SK-N-MC (cell line): Measurements from ENCODE around the gene C9orf78.
A peak's percentile ranks its signal among the peaks of the same experiment; 100 is the strongest.
"Not testable (repeated sequence)": the region's sequence is repeated elsewhere in the genome, so short reads cannot be mapped to it uniquely, and the experiment has no call there.

ENCODE experiments used
- DNase-seq: peaks from one replicate; pipeline ENCODE4 v3.0.0-alpha.2; 2011; ENCODE audit warnings: low read depth, low spot score
- H3K27ac ChIP-seq: fragments of 200-600 bp; sonication (generic); 2 replicates; pipeline ENCODE4 v1.5.1; 2016; ENCODE audit warnings: mixed run types
- H3K36me3 ChIP-seq: fragments of 200-600 bp; sonication (generic); 2 replicates; pipeline ENCODE4 v1.6.1; 2017; ENCODE audit warnings: antibody characterized with exemption, low read length, mixed read lengths; ENCODE audit not compliant: insufficient read depth
- H3K4me3 ChIP-seq: fragments of 200-600 bp; sonication (generic); 2 replicates; pipeline ENCODE4 v1.5.1; 2016
- H3K9ac ChIP-seq: fragments of 200-600 bp; sonication (generic); 2 replicates; pipeline ENCODE4 v1.8.0; 2017; ENCODE audit warnings: mixed run types, mixed read lengths; ENCODE audit not compliant: insufficient read length
- H3K9me3 ChIP-seq: fragments of 200-600 bp; sonication (generic); 2 replicates; pipeline ENCODE4 v1.6.1; 2017; ENCODE audit warnings: low read depth, mild to moderate bottlenecking, antibody characterized with exemption, low read length, moderate library complexity, mixed read lengths
- EZH2 ChIP-seq: fragments of 200-600 bp; sonication (generic); IDR thresholded peaks from one replicate; pipeline ENCODE4 v1.6.1; 2017; ENCODE audit warnings: antibody characterized with exemption
- FOXP2 ChIP-seq: optimal IDR thresholded peaks from 2 replicates; pipeline ENCODE3; 2011; ENCODE audit warnings: mild to moderate bottlenecking, moderate library complexity; ENCODE audit not compliant: insufficient read depth; ENCODE audit errors: extremely low read length, control extremely low read depth
- POLR2AphosphoS5 ChIP-seq: IDR thresholded peaks from 2 replicates; pipeline ENCODE4 v1.6.1; 2012; ENCODE audit warnings: mild to moderate bottlenecking, low read depth, low read length, borderline replicate concordance

C9orf78 gene

DNA sequence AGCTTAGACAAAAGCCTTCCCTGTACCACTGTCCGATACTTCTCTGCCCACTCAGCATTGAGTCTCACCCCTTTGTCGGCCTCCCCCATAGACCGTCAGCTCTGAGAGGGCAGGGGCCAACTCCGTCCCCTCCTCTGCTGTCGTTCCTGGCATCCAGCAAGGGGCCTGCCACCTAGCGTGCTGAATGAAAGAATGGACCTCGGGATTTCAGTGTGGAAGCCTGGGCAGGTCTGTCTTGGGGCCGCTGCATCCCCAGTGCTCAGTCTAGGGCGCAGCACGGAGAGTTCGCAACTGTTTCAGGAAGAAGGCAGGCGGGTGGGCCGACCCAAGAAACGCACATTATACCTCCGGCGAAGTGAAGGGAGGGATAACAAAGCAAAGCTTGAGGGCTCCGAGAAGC lies 33.6 kb downstream of the C9orf78 start:
- DNase-seq = no peak
- Histone ChIP-seq H3K4me3 (no peak overlapping the region), H3K27ac (no peak overlapping the region), H3K36me3 (peaks cover 19% of the 10 kb centered on the region), H3K9ac (no peak overlapping the region), H3K9me3 (no peaks in the 10 kb centered on the region)
- TF ChIP-seq EZH2 = no peak
- no peak for TF ChIP-seq FOXP2
- TF ChIP-seq POLR2AphosphoS5 = no peak

DNA sequence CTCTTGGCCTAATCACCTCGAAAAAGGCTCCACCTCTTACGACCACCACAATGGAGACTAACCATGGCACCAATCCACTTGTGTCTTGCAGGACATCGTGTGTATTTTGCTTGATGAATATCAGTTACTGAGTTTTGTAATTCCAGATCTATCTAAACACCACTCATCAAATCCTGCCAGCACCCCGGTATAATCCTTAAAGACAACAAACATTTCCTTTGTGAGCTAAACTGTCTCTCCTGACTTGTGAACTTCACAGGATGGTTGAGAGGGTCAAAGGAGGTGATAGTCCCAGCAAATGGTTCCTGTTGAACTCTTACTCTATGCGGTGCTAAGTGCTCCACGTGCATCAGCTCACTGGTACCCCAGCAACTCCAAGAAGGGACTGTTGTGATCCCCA lies 36.1 kb downstream of the C9orf78 start:
- Histone ChIP-seq H3K36me3 (0 out of 2 replicates have a peak, but pooled peaks cover under 1% of the 10 kb centered on the region), H3K9ac (no peak overlapping the region), H3K9me3 (no peaks in the 10 kb centered on the region), H3K4me3 (no peak overlapping the region), H3K27ac (no peak overlapping the region)
- TF ChIP-seq EZH2 (no peak), FOXP2 (no peak), POLR2AphosphoS5 (no peak)
- DNase-seq = no peak

DNA sequence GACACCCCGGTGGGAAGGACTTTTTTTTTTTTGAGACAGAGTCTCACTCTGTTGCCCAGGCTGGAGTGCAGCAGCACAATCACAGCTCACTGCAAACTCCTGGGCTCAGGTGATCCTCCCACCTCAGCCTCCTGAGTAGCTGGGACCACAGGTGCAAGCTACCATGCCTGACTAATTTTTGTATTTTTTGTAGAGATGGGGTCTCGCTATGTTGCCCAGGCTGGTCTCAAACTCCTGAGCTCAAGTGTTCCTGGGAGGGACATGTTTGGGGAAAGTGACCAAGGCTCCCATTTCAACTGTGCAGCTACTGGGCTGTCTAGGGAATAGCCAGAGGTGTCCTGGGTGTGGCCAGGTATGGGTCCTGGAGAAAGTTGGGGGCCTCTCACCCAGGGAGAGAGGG lies 39.0 kb downstream of the C9orf78 start:
- not testable (repeated sequence) for H3K27ac ChIP-seq, DNase-seq, H3K36me3 ChIP-seq, H3K9ac ChIP-seq, H3K9me3 ChIP-seq, H3K4me3 ChIP-seq

DNA sequence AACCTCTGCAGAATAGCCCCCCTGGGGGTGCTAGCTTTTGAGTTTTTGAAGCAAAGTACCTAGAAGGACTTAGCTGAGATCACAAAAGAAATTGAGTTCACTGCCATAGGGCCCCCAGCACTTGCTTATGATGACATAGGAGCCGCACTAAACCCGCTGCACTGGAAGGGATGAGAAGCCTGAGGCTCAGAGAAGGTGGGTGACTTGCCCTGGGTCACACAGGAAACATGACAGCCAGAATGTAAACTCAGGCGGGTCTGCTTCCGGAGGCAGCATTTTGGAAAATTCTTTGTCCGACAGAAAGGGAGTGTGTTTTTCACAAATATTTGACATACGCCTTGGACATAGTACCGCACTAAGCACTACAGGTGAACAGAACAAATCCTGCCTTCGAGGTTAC lies 40.5 kb downstream of the C9orf78 start:
- H3K36me3 ChIP-seq = no peaks in the 10 kb centered on the region
- no peaks in the 10 kb centered on the region for H3K9me3 ChIP-seq
- H3K4me3 ChIP-seq = no peak overlapping the region
- no peak for DNase-seq
- no peak overlapping the region for H3K9ac ChIP-seq
- TF ChIP-seq EZH2 (no peak), FOXP2 (no peak), POLR2AphosphoS5 (no peak)
- no peak overlapping the region for H3K27ac ChIP-seq

DNA sequence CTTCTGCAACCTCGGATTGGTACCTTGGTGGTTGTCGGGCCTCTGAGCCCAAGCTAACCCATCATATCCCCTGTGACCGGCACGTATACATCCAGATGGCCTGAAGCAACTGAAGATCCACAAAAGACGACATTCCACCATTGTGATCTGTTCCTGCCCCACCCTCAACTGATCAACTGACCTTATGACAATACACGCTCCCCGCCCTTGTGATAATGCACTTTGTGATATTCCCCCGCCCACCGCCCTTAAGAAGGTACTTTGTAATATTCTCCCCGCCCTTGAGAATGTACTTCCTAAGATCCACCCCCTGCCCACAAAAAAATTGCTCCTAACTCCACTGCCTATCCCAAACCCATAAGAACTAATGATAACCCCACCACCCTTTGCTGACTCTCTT lies 48.6 kb downstream of the C9orf78 start:
- no peak overlapping the region for H3K9ac ChIP-seq
- DNase-seq = no peak
- H3K36me3 ChIP-seq = no peaks in the 10 kb centered on the region
- no peak overlapping the region for H3K4me3 ChIP-seq
- H3K9me3 ChIP-seq = no peaks in the 10 kb centered on the region
- no peak for TF ChIP-seq POLR2AphosphoS5
- TF ChIP-seq FOXP2 = no peak
- no peak for TF ChIP-seq EZH2
- no peak overlapping the region for H3K27ac ChIP-seq

DNA sequence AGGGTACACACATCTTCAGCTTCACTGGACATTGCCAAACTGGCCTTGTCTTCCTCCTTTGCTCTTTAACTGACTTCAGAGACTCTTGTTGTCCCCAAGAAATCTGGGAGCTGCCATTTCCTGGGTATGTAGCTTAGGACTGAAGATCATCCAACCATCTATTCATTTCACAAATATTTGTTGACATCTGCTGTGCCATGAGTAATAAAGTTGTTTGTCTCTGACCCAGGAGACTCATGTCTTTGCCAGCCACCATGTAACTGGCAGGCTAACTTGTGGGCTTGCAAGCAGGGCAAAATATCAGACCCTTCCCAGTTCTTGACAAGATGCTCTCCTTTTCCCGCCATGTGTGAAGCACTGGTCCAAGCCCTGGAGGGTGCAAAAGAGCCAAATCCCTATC lies 49.2 kb downstream of the C9orf78 start:
- H3K27ac ChIP-seq = no peak overlapping the region
- no peak overlapping the region for H3K4me3 ChIP-seq
- DNase-seq = no peak
- no peaks in the 10 kb centered on the region for H3K36me3 ChIP-seq
- TF ChIP-seq FOXP2 (no peak), POLR2AphosphoS5 (no peak), EZH2 (no peak)
- no peaks in the 10 kb centered on the region for H3K9me3 ChIP-seq
- no peak overlapping the region for H3K9ac ChIP-seq

DNA sequence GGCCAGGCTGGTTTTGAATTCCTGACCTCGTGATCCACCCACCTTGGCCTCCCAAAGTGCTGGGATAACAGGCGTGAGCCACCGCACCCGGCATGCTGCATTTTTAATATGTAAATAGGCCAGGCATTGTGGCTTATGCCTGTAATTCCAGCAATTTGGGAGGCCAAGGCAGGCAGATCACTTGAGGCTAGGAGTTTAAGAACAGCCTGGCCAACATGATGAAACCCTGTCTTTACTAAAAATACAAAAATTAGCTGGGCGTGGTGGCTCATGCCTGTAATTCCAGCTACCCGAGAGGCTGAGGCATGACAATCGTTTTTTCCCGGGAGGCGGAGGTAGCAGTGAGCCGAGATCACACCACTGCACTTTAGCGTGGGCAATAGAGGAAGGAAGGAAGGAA lies 50.1 kb downstream of the C9orf78 start:
- H3K27ac ChIP-seq, H3K9ac ChIP-seq, DNase-seq, H3K36me3 ChIP-seq, H3K4me3 ChIP-seq, H3K9me3 ChIP-seq: not testable (repeated sequence)

DNA sequence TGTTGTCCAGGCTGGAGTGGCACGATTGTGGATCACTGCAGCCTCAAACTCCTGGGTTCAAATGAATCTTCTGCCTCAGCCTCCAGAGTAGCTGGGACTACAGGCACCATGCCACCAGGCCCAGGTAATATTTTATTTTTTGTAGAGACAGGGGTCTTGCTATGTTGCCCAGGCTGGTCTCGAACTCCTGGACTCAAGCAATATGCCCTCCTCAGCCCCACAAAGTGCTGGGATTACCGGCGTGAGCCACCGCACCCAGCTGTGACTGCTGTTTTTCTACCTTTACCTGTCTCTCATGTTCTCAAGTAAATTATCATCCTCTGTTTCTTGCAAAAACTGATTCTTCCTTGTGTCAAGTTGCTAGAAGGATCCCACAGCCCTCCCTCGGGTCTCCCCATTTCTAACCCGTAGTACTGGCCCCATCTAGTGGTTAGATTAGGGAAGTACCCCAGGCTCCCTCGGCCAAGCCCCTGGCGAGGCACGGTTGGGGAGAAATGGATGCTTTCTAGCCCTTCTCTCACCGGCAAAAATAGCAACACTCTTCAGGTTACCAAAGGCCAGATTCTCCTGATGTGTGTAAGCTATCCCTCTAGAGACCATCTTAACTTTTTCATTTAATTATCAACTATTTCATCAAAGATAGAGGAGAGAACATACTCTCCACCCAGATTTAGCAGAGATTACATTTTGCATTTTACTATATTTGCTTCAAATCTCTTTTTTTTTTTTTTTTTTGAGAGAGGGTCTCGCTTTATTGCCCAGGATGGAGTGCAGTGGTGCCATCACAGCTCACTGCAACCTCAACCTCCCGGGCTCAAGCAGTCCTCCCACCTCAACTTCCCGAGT lies 51.3 kb downstream of the C9orf78 start:
- no peaks in the 10 kb centered on the region for H3K9me3 ChIP-seq
- TF ChIP-seq FOXP2 (no peak), POLR2AphosphoS5 (no peak), EZH2 (no peak)
- no peaks in the 10 kb centered on the region for H3K36me3 ChIP-seq
- H3K4me3 ChIP-seq = no peak overlapping the region
- no peak overlapping the region for H3K27ac ChIP-seq
- peak; percentile 50 for DNase-seq
- no peak overlapping the region for H3K9ac ChIP-seq

DNA sequence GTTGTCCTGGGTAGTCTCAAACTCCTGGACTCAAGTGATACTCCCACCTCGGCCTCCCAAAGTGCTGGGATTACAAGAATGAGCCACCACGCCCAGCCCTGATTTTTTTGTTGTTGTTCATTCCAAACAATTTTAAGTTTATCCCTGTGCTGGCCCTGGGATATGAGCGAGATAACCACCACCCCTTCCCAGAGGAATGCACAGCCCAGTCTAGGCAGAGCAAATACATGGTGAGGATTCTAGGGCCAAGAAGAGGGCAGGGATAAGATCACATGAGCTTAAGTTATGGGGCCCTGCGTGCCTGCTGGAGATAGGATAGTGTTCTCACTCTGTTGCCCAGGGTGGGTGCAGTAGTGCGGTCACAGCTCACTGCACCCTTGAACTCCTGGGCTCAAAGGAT lies 53.1 kb downstream of the C9orf78 start:
- Histone ChIP-seq H3K9ac (no peak overlapping the region), H3K27ac (no peak overlapping the region), H3K36me3 (no peaks in the 10 kb centered on the region), H3K9me3 (no peaks in the 10 kb centered on the region), H3K4me3 (no peak overlapping the region)
- TF ChIP-seq POLR2AphosphoS5 = no peak
- TF ChIP-seq EZH2 = no peak
- TF ChIP-seq FOXP2 = no peak
- no peak for DNase-seq
